GM15510 (cell line): ENCODE data around the gene LAMA3.

Experiments used
- POLR2A ChIP-seq: IDR thresholded peaks from 3 replicates; pipeline ENCODE4 v1.6.1; 2011; ENCODE audit warnings: borderline replicate concordance; ENCODE audit not compliant: insufficient read length; ENCODE audit errors: extremely low read depth

Gene LAMA3

GRCh38 chr18:23812546-23813440 is 123.5 kb downstream of the LAMA3 start:
- TF ChIP-seq POLR2A = no peak

- TF ChIP-seq POLR2A = no peak
Observed at GRCh38 chr18:23814991-23815614, 125.8 kb downstream of the LAMA3 start.

- TF ChIP-seq POLR2A = no peak
Observed at GRCh38 chr18:23816021-23816420, 126.8 kb downstream of the LAMA3 start.

- TF ChIP-seq POLR2A = no peak
Observed at GRCh38 chr18:23816740-23817139, 127.5 kb downstream of the LAMA3 start.

DNA sequence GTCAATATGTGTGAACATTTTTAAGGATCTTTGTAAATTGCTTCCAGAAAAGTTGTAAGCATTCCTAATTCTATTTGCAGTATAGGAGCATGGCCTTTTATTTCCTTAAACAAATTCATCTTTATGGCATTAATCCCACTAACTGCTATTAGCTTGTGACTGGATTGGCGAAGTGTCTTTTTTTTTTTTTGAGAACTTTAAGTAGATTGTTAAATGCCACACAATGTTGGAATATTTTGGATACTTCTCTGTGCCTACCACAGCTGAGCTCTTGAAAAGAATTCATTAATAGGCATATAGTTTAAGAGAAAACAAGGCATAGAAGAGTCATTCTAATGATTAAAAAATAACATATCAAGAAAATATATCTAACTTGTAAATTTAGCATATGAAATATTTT is 129.7 kb downstream of the LAMA3 start:
- no peak for TF ChIP-seq POLR2A

GRCh38 chr18:23822590-23823385 is 133.5 kb downstream of the LAMA3 start:
- TF ChIP-seq POLR2A = no peak

DNA sequence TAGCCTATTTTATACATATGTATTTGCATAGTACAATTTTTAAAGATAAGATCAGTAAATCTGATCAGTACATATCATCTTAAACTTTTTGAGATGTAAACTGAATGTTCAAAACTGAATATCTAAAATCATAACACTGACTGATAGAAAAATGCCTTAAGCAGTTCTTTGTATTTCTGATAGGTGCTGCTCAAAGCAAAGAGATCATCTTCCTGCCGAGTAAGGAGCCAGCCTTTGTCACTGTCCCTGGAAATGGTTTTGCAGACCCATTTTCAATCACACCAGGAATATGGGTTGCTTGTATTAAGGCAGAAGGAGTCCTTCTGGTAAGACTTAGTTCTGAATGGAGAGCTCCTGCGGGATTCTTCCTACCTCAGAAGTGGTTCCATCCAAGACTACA is 135.0 kb downstream of the LAMA3 start:
- no peak for TF ChIP-seq POLR2A

GRCh38 chr18:23824669-23825068 is 135.4 kb downstream of the LAMA3 start:
- TF ChIP-seq POLR2A = no peak

DNA sequence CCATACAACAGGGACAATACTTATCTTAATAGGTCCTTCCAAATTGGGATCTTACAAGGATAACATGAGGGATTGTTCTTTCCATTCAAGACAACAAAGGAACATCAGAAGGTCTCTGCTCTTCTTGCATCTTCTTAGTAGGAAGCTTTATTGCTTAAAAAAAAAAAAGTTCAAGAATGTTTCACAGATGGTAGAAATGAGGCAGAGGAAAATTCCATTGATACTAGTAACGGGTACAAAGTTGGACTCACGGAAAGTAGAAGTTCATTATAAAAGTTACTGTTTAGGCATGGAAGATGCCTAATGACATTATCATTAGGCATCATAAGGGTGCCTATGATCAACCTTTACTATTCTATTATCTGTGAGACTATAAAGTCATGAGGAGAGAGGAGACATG is 136.2 kb downstream of the LAMA3 start:
- no peak for TF ChIP-seq POLR2A

- TF ChIP-seq POLR2A = no peak
Observed at GRCh38 chr18:23825978-23826405, 136.7 kb downstream of the LAMA3 start.

- no peak for TF ChIP-seq POLR2A
Observed at GRCh38 chr18:23826850-23827620, 137.8 kb downstream of the LAMA3 start.

GRCh38 chr18:23827681-23828080 is 138.4 kb downstream of the LAMA3 start:
- TF ChIP-seq POLR2A = no peak

- TF ChIP-seq POLR2A = no peak
Observed at GRCh38 chr18:23828426-23828825, 139.2 kb downstream of the LAMA3 start.

- TF ChIP-seq POLR2A = no peak
Observed at GRCh38 chr18:23832911-23833310, 143.7 kb downstream of the LAMA3 start.
